ENCODE data around the gene CYSRT1. TPM values are rescaled to one million over a fixed set of nuclear protein-coding genes. Genes with fewer than 3 reads are reported as not detected.

The CYSRT1 gene
- total RNA-seq, 3 donors from 2014 or later, result 0.29 to 0.66 (median 0.32) TPM

DNA sequence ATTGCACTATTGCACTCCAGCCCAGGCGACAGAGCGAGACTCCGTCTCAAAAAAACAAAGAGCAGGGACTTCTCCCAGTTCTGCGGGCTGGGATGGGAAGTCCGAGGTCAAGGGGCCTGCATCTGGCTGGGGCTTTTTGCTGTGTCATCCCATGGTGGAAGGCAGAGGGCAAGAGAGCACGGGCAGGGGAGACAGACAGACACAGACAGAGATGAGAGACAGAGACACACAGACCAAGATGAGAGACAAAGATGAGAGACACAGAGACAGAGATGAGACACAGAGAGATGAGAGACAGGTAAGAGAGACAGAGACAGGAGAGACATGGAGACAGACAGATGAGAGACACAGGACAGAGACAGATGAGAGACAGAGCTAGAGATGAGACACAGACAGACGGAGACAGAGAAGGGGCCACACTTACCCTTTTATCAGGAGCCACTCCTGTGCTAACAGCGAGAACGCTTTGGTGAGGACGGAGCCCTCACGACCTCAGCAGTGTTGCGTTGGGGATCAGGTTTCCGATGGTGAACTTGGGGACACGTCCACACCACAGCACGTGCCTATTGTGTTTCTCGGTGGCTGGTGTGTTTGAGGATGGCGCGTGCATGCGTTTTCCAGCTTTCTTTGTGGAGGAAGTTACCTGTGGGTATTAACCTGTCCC lies 43.7 kb downstream of the CYSRT1 start:
- no peak for DNase-seq (ENCODE audit: low spot score in 2 of 2)
- no peak overlapping the region for H3K4me3 ChIP-seq
- peaks cover 0 to 3% of the 10 kb centered on the region in 2 donors for H3K4me1 ChIP-seq
- intact Hi-C loops (cut with DNase I; ENCODE audit: low total_unique reads), result loop anchor here (1.0 kb wide), 1 partner anchor 33 kb away; no protein-coding TSS in a partner anchor
- H3K27me3 ChIP-seq, result no peaks in the 10 kb centered on the region
- peak overlapping the region; percentile 71 to 84 for H3K27ac ChIP-seq
- H3K9me3 ChIP-seq, result no peaks in the 10 kb centered on the region
- peaks cover 5% of the 10 kb centered on the region for H3K36me3 ChIP-seq
- TF ChIP-seq POLR2AphosphoS5 (IDR thresholded peaks at IDR 0.05) (no peak), POLR2A (IDR thresholded peaks at IDR 0.05) (no peak), CTCF (IDR thresholded peaks at IDR 0.05) (no peak)

DNA sequence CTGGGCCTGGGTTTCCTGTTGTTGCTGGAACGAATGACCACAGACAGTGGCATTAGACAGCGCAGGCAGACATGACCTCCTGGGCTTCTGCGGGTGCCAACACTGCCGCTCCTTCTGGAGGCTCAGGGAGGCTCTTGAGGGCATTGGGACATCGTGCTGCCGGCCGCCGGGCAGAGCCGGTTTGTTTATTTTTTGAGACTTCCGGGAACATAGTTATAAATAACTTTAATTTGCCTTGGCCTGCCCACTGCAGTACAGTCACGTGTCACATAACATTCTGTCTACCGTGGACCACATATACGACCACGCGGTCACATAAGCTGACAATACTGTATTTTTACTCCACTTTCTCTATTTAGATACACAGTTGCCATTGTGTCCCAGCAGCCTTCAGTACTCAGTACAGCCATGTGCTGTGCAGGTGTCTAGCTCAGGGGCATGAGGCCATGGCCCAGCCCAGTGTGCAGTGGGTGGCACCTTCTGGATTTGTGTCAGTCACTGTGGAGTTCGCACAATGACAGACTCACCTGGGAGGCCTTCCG lies 44.3 kb downstream of the CYSRT1 start:
- Histone ChIP-seq H3K9me3 (no peaks in the 10 kb centered on the region), H3K27me3 (no peaks in the 10 kb centered on the region), H3K27ac (peak overlapping the region; percentile 71 to 84), H3K4me1 (peaks cover 0 to 3% of the 10 kb centered on the region in 2 donors), H3K36me3 (peaks cover 5% of the 10 kb centered on the region), H3K4me3 (no peak overlapping the region)
- intact Hi-C loops (cut with DNase I; ENCODE audit: low total_unique reads), result loop anchor here (1.0 kb wide), 1 partner anchor 32 kb away; no protein-coding TSS in a partner anchor
- DNase-seq (ENCODE audit: low spot score in 2 of 2), result peak in 1 of 2 donors; percentile 64
- TF ChIP-seq CTCF (IDR thresholded peaks at IDR 0.05) (no peak), POLR2AphosphoS5 (IDR thresholded peaks at IDR 0.05) (peak in 2 of 3 donors; percentile 6 to 31)

- Histone ChIP-seq H3K36me3 (peaks cover 5% of the 10 kb centered on the region), H3K4me3 (no peak overlapping the region), H3K27me3 (no peaks in the 10 kb centered on the region), H3K9me3 (no peaks in the 10 kb centered on the region), H3K27ac (peak overlapping the region; percentile 54 to 68), H3K4me1 (peaks cover 0 to 3% of the 10 kb centered on the region in 2 donors)
- intact Hi-C loops (cut with DNase I; ENCODE audit: low total_unique reads), result no loop called here
- peak in 1 of 2 donors; percentile 71 for DNase-seq (ENCODE audit: low spot score in 2 of 2)
- TF ChIP-seq POLR2AphosphoS5 (IDR thresholded peaks at IDR 0.05), result peak in 1 of 3 donors; percentile 43
- TF ChIP-seq POLR2A (IDR thresholded peaks at IDR 0.05), result no peak
- TF ChIP-seq CTCF (IDR thresholded peaks at IDR 0.05), result no peak
Observed at GRCh38 chr9:137270929-137271695, 46.1 kb downstream of the CYSRT1 start.

DNA sequence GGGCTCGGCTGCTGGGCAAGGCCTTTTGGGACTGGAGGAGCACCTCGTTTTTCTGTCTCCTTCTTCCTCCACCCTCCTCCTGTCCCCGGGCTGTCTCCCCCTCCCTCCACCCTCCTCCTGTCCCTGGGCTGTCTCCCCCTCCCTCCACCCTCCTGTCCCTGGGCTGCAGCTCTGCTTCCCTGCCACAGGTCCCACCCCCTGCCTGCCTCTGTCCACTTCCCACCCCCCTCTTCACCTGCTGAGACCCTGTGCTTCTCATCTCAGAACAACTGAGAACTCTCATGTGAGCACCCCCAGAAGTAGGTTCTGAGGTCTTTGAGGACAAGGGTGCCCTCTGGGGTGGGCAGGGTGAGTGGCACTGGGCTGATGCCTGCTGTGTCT lies 46.7 kb downstream of the CYSRT1 start:
- no peaks in the 10 kb centered on the region for H3K9me3 ChIP-seq
- H3K4me1 ChIP-seq, result peaks cover 0 to 3% of the 10 kb centered on the region in 2 donors
- no peaks in the 10 kb centered on the region for H3K27me3 ChIP-seq
- H3K36me3 ChIP-seq, result peaks cover 5% of the 10 kb centered on the region
- H3K27ac ChIP-seq, result peak overlapping the region; percentile 48 to 68
- DNase-seq (ENCODE audit: low spot score in 2 of 2), result no peak
- TF ChIP-seq CTCF (IDR thresholded peaks at IDR 0.05) (no peak), POLR2AphosphoS5 (IDR thresholded peaks at IDR 0.05) (no peak)
- intact Hi-C loops (cut with DNase I; ENCODE audit: low total_unique reads), result no loop called here
- no peak overlapping the region for H3K4me3 ChIP-seq
